MM.1S (cell line): ENCODE data around the gene ATG14.

Source experiments
- DNase-seq: peaks from one replicate; pipeline ENCODE4 v3.0.0-alpha.2; 2015
- H2AFZ ChIP-seq: fragments of 300-600 bp; sonication (generic); 2 replicates; pipeline ENCODE4 v1.6.0; 2016; ENCODE audit warnings: antibody characterized with exemption, low read length
- H3F3A ChIP-seq: fragments of 300-600 bp; sonication (generic); 2 replicates; pipeline ENCODE4 v1.6.1; 2016; ENCODE audit warnings: mild to moderate bottlenecking, antibody characterized with exemption, low read length, moderate library complexity, mixed read lengths; ENCODE audit not compliant: insufficient read depth
- H3K27ac ChIP-seq: fragments of 300-600 bp; sonication (generic); 2 replicates; pipeline ENCODE4 v1.5.1; 2016; ENCODE audit warnings: mild to moderate bottlenecking, low read length
- H3K27me3 ChIP-seq: fragments of 300-600 bp; sonication (generic); replicated peaks from 2 replicates; pipeline ENCODE4 v1.6.0; 2016; ENCODE audit warnings: low read length; ENCODE audit not compliant: insufficient read depth
- H3K36me3 ChIP-seq: fragments of 300-600 bp; sonication (generic); replicated peaks from 2 replicates; pipeline ENCODE4 v1.6.1; 2016; ENCODE audit warnings: mild to moderate bottlenecking, low read length, mixed read lengths; ENCODE audit not compliant: insufficient read depth
- H3K4me1 ChIP-seq: fragments of 300-600 bp; sonication (generic); 2 replicates; pipeline ENCODE4 v1.6.1; 2016; ENCODE audit warnings: low read length, mixed read lengths
- H3K4me2 ChIP-seq: fragments of 300-600 bp; sonication (generic); 2 replicates; pipeline ENCODE4 v1.6.0; 2016; ENCODE audit warnings: low read depth, low read length
- H3K4me3 ChIP-seq: fragments of 300-600 bp; sonication (generic); 2 replicates; pipeline ENCODE4 v1.5.1; 2016; ENCODE audit warnings: low read length, mixed read lengths
- H3K79me2 ChIP-seq: fragments of 300-600 bp; sonication (generic); 2 replicates; pipeline ENCODE4 v1.6.1; 2016; ENCODE audit warnings: mixed run types, low read length, mixed read lengths
- H3K9ac ChIP-seq: fragments of 300-600 bp; sonication (generic); 2 replicates; pipeline ENCODE4 v1.6.1; 2016; ENCODE audit warnings: low read length, mixed read lengths
- H3K9me2 ChIP-seq: fragments of 300-600 bp; sonication (generic); replicated peaks from 2 replicates; pipeline ENCODE4 v1.6.1; 2016; ENCODE audit warnings: mild to moderate bottlenecking, low read length, mixed read lengths; ENCODE audit not compliant: insufficient read depth
- H3K9me3 ChIP-seq: fragments of 300-600 bp; sonication (generic); replicated peaks from 2 replicates; pipeline ENCODE4 v1.6.1; 2016; ENCODE audit warnings: mild to moderate bottlenecking, low read length, mixed read lengths; ENCODE audit not compliant: insufficient read depth
- H4K20me1 ChIP-seq: fragments of 300-600 bp; sonication (generic); 2 replicates; pipeline ENCODE4 v1.6.1; 2016; ENCODE audit warnings: mild to moderate bottlenecking, low read length, moderate library complexity, mixed read lengths; ENCODE audit not compliant: insufficient read depth
- CTCF ChIP-seq: fragments of 300-600 bp; sonication (generic); IDR thresholded peaks from 2 replicates; pipeline ENCODE4 v1.5.1; 2016; ENCODE audit warnings: antibody characterized with exemption, low read length, mixed read lengths
- EZH2 ChIP-seq: fragments of 300-600 bp; sonication (generic); optimal IDR thresholded peaks from 2 replicates; pipeline ENCODE3; 2017; ENCODE audit warnings: low read depth, mild to moderate bottlenecking, antibody characterized with exemption, low read length, mixed read lengths
- EZH2phosphoT487 ChIP-seq: fragments of 300-600 bp; sonication (generic); IDR thresholded peaks from 2 replicates; pipeline ENCODE4 v1.6.1; 2018; ENCODE audit warnings: antibody characterized with exemption, low read length

The ATG14 gene

GRCh38 chr14:55374771-55375170, 36.9 kb downstream of the ATG14 start:
- Histone ChIP-seq H3K27me3 (no peaks in the 10 kb centered on the region), H3K36me3 (no peaks in the 10 kb centered on the region), H3K9ac (no peak overlapping the region), H3F3A (no peaks in the 10 kb centered on the region), H3K9me3 (no peaks in the 10 kb centered on the region), H3K9me2 (no peaks in the 10 kb centered on the region), H3K27ac (no peak overlapping the region), H3K79me2 (no peaks in the 10 kb centered on the region), H2AFZ (no peak overlapping the region), H4K20me1 (no peaks in the 10 kb centered on the region), H3K4me1 (no peaks in the 10 kb centered on the region), H3K4me2 (no peak overlapping the region), H3K4me3 (no peak overlapping the region)
- DNase-seq: no peak
- no peak for TF ChIP-seq CTCF
- no peak for TF ChIP-seq EZH2phosphoT487
- no peak for TF ChIP-seq EZH2

- H3K4me3 ChIP-seq: no peak overlapping the region
These were observed 37.6 kb downstream of the ATG14 start for GRCh38 chr14:55373784-55374705.

GRCh38 chr14:55372825-55373224, 38.8 kb downstream of the ATG14 start:
- H3K9me2 ChIP-seq: no peaks in the 10 kb centered on the region
- H3K9me3 ChIP-seq: no peaks in the 10 kb centered on the region
- no peak overlapping the region for H2AFZ ChIP-seq
- no peak overlapping the region for H3K27ac ChIP-seq
- H4K20me1 ChIP-seq: no peaks in the 10 kb centered on the region
- no peak overlapping the region for H3K9ac ChIP-seq
- no peaks in the 10 kb centered on the region for H3K79me2 ChIP-seq
- no peak for TF ChIP-seq CTCF
- TF ChIP-seq EZH2phosphoT487: no peak
- no peak for TF ChIP-seq EZH2
- no peak overlapping the region for H3K4me3 ChIP-seq
- H3K4me2 ChIP-seq: no peak overlapping the region
- H3F3A ChIP-seq: no peaks in the 10 kb centered on the region
- H3K36me3 ChIP-seq: no peaks in the 10 kb centered on the region
- H3K27me3 ChIP-seq: no peaks in the 10 kb centered on the region
- DNase-seq: no peak
- H3K4me1 ChIP-seq: no peaks in the 10 kb centered on the region

More at GRCh38 chr14:55373784-55374705, 37.6 kb downstream of the ATG14 start:
- Histone ChIP-seq H3F3A (no peaks in the 10 kb centered on the region), H3K4me2 (no peak overlapping the region), H3K4me1 (no peaks in the 10 kb centered on the region), H3K27ac (no peak overlapping the region), H3K9me3 (no peaks in the 10 kb centered on the region), H3K9ac (no peak overlapping the region), H3K79me2 (no peaks in the 10 kb centered on the region), H3K9me2 (no peaks in the 10 kb centered on the region), H3K36me3 (no peaks in the 10 kb centered on the region), H4K20me1 (no peaks in the 10 kb centered on the region), H3K27me3 (no peaks in the 10 kb centered on the region), H2AFZ (no peak overlapping the region)
- TF ChIP-seq EZH2phosphoT487 (no peak), CTCF (no peak), EZH2 (no peak)
- no peak for DNase-seq
